ENCODE data around the gene PLA2G5. TPM values are rescaled to one million over a fixed set of nuclear protein-coding genes. Genes with fewer than 3 reads are reported as not detected.
A peak's percentile ranks its signal among the peaks of the same experiment; 100 is the strongest.
"Not testable (repeated sequence)": the region's sequence is repeated elsewhere in the genome, so short reads cannot be mapped to it uniquely, and the experiment has no call there.

PLA2G5 gene
- total and polyA plus RNA-seq, 11 donors: 25.6 to 102 (median 43.9) TPM

- peak; percentile 29 to 71 (median 58) for ATAC-seq
- peak; percentile 36 to 60 (median 46) for DNase-seq
- 45 to 58% (median 51%) methylated on average over 20 of the region's 20 CpGs for WGBS, 4 donors
- Histone ChIP-seq H3K27ac (peak overlapping the region; percentile 55 to 96 (median 86)), H3K4me3 (peak overlapping the region; percentile 25 to 65 (median 52)), H3K4me1 (peaks cover 0 to 26% (median 0%) of the 10 kb centered on the region in 12 donors), H3K27me3 (peaks cover 0 to 3% (median 0%) of the 10 kb centered on the region in 9 donors), H3K36me3 (no peaks in the 10 kb centered on the region), H3K9me3 (peaks cover 0 to 2% (median 0%) of the 10 kb centered on the region in 12 donors)
- peak in 1 of 2 donors; percentile 44 for TF ChIP-seq POLR2A (IDR thresholded peaks at IDR 0.05)
- no peak for TF ChIP-seq CTCF (IDR thresholded peaks at IDR 0.05)
- intact Hi-C loops (cut with DNase I): loop anchor here in 1 of 10 donors (5.0 kb wide), 1 partner anchor 43 kb away; the partner anchor contains the start of gene PLA2G5
Observed at GRCh38 chr1:20029178-20029912, 40.6 kb upstream of the PLA2G5 start.

DNA sequence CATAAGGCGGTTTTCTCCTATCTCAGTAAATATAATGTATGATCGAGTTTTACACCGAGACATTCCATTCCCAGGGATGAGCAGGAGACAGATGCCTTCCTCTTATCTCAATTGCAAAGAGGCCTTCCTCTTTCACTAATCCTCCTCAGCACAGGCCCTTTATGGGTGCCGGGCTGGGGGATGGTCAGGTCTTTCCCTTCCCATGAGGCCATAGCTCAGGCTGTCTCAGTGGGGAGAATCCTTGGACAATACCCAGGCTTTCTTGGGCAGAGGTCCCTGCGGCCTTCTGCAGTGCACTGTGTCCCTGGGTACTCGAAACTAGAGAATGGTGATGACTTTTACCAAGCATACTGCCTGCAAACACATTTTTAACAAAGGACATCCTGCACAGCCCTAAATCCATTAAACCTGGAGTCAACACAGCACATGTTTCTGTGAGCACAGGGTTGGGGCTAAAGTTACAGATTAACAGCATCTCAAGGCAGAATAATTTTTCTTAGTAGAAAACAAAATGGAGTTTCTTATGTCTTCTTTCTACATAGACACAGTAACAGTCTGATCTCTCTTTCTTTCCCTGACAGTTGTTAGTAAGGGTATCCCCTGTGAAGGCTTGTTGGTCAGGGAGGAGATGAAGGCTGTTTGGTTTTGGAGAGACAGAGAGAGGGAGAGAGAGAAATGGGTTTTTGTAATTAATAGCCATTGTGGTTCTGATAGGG, 39.4 kb upstream of the PLA2G5 start:
- 53 to 68% (median 59%) methylated on average over 5 to 6 of the region's 6 CpGs for WGBS, 4 donors
- ATAC-seq; H3K36me3 ChIP-seq; H3K9me3 ChIP-seq; H3K27me3 ChIP-seq; intact Hi-C loops (cut with DNase I); DNase-seq: not testable (repeated sequence)
- peak overlapping the region; percentile 10 to 65 (median 52) for H3K4me3 ChIP-seq
- H3K27ac ChIP-seq: peak overlapping the region; percentile 55 to 96 (median 86)
- H3K4me1 ChIP-seq: peaks cover 0 to 26% (median 0%) of the 10 kb centered on the region in 12 donors

- no peak for ATAC-seq
- WGBS, 4 donors: 39 to 59% (median 52%) methylated on average over 5 of the region's 5 CpGs
Observed at GRCh38 chr1:20031161-20031560, 38.8 kb upstream of the PLA2G5 start.

DNA sequence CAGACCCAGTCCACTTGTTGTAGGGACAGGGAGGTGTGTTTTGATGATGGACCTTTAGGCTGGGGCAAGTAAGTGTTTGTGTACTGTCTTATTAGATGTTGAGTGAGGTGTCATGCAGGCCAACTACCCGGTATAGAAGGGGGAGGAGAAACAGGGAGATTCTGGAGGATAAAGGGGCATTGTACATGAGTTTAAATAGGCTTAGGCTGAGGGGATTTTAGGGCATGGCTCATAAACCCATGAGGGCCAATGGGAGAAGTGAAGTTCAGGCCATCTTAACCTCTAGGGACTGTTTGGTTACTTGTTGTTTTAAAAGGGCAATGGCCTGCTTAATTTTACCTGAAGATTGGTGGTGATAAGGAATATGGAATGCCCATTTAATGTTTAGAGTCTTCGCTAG, 38.2 kb upstream of the PLA2G5 start:
- peaks cover 0 to 20% (median 10%) of the 10 kb centered on the region in 12 donors for H3K9me3 ChIP-seq
- H3K4me1 ChIP-seq: peaks cover 0 to 26% (median 0%) of the 10 kb centered on the region in 12 donors
- intact Hi-C loops (cut with DNase I): no loop called here
- whole genome bisulfite sequencing, 4 donors: 63 to 68% (median 65%) methylated on average over 2 of the region's 2 CpGs
- DNase-seq (no peak), ATAC-seq (no peak)
- peak overlapping the region; percentile 37 to 96 (median 86) for H3K27ac ChIP-seq
- peaks cover 0 to 3% (median 0%) of the 10 kb centered on the region in 9 donors for H3K36me3 ChIP-seq
- TF ChIP-seq POLR2A (IDR thresholded peaks at IDR 0.05): no peak
- TF ChIP-seq CTCF (IDR thresholded peaks at IDR 0.05): no peak
- peaks cover 0 to 2% (median 0%) of the 10 kb centered on the region in 9 donors for H3K27me3 ChIP-seq
- H3K4me3 ChIP-seq: peak overlapping the region in 11 of 12 donors; percentile 9 to 65 (median 53)

More at GRCh38 chr1:20031161-20031560, 38.8 kb upstream of the PLA2G5 start:
- Histone ChIP-seq H3K4me3 (peak overlapping the region in 11 of 12 donors; percentile 10 to 65 (median 53)), H3K9me3 (peaks cover 0 to 13% (median 6%) of the 10 kb centered on the region in 12 donors), H3K27ac (peak overlapping the region; percentile 25 to 96 (median 86)), H3K27me3 (peaks cover 0 to 3% (median 0%) of the 10 kb centered on the region in 9 donors), H3K36me3 (no peaks in the 10 kb centered on the region), H3K4me1 (peaks cover 0 to 26% (median 0%) of the 10 kb centered on the region in 12 donors)
- no peak for DNase-seq
- no peak for TF ChIP-seq CTCF (IDR thresholded peaks at IDR 0.05)
- TF ChIP-seq POLR2A (IDR thresholded peaks at IDR 0.05): no peak
- intact Hi-C loops (cut with DNase I): no loop called here
